H1 (cell line): ENCODE measurements around the gene SPACA7. TPM values are rescaled to one million over a fixed set of nuclear protein-coding genes. Genes with fewer than 3 reads are reported as not detected.

ENCODE experiments used
- SAP30 ChIP-seq: fragments of 300-600 bp; sonication (generic); IDR thresholded peaks from 2 replicates; pipeline ENCODE4 v1.7.1; 2012; ENCODE audit warnings: low read length, moderate library complexity, mild to moderate bottlenecking, inconsistent platforms; ENCODE audit not compliant: insufficient read depth, insufficient replicate concordance
- polyA plus RNA-seq, 7 experiments: library from polyadenylated mRNA; depleted of rRNA in 3 of 7; stranded (reverse) in 5 of 7; unstranded in 2 of 7; fragments of >200 nt in 5 of 7; fragments of 200-250 nt in 2 of 7; gene quantifications; 1 replicate in 5 of 7; 2 replicates in 1 of 7; 4 replicates in 1 of 7; pipeline versions ENCODE4 v1.2.1 to v1.2.3, GENCODE V29; 2011 to 2013; ENCODE audit warnings: missing spikeins in 2 of 7, mixed read lengths in 2 of 7
- total RNA-seq: library from RNA; stranded (reverse); fragmentation: NEBNext Ultra II Directional; extraction: Animal tissue kit (Norgen Biotek cat#: 25700); gene quantifications from 2 replicates; pipeline ENCODE4 v1.2.1, GENCODE V29; 2021

SPACA7 gene
- total and polyA plus RNA-seq, 2 of the 8 experiments (the other 6 are each of a cell fraction or from before 2014, with no cell fraction given) = not detected

GRCh38 chr13:112424098-112424497 is 47.9 kb downstream of the SPACA7 start (continued):
- TF ChIP-seq SAP30 = no peak
- TF ChIP-seq, all 59 proteins: peak for 0
